ENCODE measurements around the gene POLR3H.
A peak's percentile ranks its signal among the peaks of the same experiment; 100 is the strongest.

POLR3H gene

DNA sequence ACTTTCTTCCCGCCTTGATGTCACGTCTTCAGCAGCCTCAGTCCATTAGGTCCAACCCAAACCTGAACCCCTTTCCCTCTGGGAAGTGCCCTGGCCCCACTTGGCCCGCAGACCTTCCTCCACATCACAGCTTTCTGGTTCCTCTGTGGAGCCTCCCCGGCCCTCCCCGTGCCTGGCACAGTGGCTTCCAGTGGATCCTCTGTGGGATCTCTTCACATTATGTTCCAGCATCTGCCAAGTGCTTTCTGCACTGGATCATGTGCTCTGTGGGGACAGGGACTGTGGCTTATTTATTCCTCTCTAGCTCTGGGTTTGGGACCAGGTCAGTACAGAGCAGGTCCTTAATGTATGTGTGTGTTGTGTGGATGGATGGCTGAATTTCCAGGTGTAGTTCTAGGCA is 30.9 kb downstream of the POLR3H start:
- no peak for DNase-seq (ENCODE audit: low spot score)

DNA sequence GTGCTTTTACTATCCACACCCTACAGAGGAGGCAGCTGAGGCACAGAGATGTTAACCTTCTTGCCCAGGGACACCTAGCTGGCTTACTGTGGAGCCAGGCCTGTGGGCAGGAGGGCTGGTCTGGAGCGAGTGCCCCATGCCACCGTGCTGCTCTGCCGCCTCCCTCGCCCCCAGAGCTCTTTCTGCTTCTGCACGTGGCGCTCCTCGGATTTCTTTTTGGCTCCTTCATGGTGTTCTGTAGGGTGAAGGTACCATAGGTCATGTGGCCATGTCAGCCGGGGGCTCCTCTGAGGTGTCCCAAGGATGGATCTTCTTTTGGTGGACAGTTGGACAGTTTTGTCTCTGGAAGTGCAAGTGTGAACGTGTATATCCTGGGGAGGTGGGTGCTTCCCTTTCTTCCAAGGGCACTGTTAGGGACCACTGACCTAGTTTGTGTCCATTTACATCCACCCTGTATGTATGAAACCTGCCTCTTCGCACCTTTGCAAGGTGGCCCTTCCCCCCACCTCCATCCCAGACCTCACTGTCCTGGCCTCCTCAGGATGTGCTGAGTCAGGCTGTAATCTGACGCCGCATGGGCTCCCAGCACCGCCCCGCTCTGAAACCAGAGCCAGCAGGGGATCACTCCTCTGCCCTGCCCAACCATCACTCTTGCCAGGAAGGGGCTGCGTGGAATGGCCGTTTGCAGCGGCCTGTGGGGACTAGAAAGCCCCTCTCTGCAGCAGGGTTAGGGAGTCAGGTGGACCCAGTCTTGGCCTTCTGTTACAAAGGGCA is 31.7 kb downstream of the POLR3H start:
- peak; percentile 82 for DNase-seq (ENCODE audit: low spot score)

- no peak for DNase-seq (ENCODE audit: low spot score)
Measured at GRCh38 chr22:41511521-41511968, 32.7 kb downstream of the POLR3H start.

GRCh38 chr22:41508770-41509170 is 35.5 kb downstream of the POLR3H start:
- DNase-seq (ENCODE audit: low spot score) = no peak

DNA sequence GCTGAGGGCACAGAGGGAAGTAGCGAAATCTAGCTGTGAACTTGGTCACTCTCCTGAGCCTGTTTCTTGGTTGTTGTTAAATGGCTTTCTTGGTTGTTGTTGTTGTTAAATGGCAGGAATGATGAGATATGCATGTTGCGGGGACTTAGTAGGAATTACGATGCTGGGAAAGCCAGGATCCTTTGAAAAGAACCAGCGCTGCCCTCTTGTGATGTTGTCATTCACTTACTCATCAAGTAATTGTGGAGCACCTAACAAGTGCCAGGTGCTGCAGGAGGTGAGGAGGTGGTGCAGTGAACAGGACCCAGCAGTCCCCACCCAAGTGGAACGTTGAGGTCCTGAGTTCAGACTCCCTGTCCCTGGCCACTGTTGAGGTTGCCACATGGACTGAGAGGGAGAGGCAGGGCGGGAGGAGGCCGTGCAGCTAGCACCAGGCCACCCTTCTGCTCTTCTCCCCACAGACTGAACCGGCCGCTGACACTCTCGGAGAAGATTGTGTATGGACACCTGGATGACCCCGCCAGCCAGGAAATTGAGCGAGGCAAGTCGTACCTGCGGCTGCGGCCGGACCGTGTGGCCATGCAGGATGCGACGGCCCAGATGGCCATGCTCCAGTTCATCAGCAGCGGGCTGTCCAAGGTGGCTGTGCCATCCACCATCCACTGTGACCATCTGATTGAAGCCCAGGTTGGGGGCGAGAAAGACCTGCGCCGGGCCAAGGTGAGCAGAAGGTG is 36.8 kb downstream of the POLR3H start:
- DNase-seq (ENCODE audit: low spot score) = no peak

GRCh38 chr22:41505511-41506220 is 38.6 kb downstream of the POLR3H start:
- no peak for DNase-seq (ENCODE audit: low spot score)

GRCh38 chr22:41504816-41505215 is 39.5 kb downstream of the POLR3H start:
- no peak for DNase-seq (ENCODE audit: low spot score)

DNA sequence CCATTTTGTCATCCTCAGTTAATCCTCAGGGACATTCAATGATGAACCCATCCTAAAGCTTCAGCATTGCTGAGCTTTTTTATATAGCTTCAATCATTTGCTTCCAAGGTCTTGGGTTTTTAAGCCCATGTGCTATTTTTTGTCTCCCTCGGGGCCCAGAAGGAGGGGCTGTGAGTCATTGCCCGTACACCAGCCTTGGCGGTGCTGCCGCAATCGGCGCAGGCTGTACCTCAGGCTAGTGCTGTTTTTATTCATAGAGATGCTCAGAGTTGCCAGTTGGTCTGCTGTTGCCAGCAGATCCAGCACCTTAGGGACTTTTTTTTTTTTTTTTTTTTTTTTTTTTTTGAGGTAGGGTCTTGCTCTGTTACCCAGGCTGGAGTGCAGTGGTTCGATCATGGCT is 39.9 kb downstream of the POLR3H start:
- DNase-seq (ENCODE audit: low spot score) = no peak

DNA sequence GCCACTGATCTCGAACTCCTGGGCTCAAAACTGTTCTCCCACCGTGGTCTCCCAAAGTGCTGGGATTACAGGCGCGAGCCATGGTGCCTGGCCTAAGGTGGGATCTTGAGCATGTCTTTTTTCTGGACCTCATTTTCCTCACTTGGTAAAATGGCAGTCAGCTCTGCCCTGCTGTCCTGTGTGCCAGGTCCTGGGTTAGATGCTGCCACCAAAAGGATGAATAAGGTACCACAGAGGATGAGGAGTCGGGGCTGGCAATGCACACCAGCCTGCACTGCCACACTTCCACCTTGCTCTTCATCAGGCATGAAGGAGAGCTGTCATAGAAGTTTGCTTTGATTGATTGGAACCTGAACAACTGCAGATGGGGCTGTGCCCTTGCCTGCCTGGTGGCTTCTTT is 43.1 kb downstream of the POLR3H start:
- DNase-seq (ENCODE audit: low spot score) = no peak

GRCh38 chr22:41500303-41500702 is 44.0 kb downstream of the POLR3H start:
- no peak for DNase-seq (ENCODE audit: low spot score)

DNA sequence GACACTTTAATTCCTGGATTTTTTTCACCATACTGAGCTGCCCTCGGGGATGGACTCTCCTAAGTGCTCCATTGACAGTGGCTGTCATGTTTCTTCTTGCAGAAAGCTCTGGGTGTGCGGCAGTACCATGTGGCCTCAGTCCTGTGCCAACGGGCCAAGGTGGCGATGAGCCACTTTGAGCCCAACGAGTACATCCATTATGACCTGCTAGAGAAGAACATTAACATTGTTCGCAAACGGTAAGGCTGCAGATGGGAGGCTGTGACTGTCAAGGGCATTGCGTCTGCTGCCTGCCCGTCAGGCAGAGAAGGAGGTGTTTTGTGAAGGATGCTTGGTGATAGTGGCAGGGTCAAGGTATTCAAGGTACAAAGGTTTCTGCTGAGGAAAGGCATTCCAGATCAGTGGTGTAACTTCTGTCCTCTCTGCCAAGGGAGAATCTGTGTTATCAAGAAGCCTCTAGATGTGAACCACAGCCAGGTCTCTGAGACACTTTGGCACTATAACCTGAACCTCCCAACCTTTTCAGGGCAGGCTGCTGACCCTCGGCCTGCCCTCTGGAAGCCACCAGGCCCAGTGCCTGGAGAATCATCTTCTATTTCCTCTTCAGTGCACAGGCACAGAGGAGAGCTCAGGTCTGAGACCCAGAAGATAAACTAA is 44.5 kb downstream of the POLR3H start:
- no peak for DNase-seq (ENCODE audit: low spot score)

GRCh38 chr22:41498303-41498835 is 45.9 kb downstream of the POLR3H start:
- no peak for DNase-seq (ENCODE audit: low spot score)

DNA sequence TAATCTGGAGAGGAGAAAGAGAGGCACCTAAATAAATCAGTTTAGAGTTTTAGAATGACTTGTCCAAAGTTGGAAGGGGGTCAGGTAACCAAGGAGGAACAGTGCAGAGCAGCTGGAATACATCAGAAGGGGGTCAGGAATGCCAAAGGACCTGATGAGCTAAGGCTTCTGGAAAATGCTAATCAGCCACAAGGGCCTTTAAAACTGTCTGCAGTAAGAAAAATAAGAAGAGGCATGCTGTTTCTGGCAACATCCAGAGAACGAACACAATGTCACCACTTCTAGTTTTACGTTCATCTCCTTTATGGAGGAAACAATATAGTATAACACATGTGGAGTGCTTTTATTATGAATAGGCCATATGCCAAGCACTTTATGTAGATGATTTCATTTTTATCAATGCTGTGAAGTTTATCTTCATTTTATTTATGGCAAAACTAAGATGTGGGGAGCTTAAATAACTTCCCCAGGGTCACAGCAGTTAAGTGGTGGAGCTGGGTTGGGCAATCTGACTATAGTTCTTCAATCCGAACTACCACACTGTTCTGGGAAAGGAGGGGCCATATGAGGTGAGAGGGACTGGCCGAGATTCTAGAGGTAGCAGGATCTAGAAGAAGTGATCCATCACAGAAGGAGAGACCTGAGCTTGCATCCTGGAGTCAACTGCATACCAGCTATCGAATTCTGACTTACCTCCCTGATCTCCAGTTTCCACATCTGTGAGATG is 52.7 kb downstream of the POLR3H start:
- DNase-seq (ENCODE audit: low spot score) = no peak

- no peak for DNase-seq (ENCODE audit: low spot score)
Measured at GRCh38 chr22:41488596-41489385, 55.5 kb downstream of the POLR3H start.

GRCh38 chr22:41488076-41488475 is 56.2 kb downstream of the POLR3H start:
- DNase-seq (ENCODE audit: low spot score) = no peak

DNA sequence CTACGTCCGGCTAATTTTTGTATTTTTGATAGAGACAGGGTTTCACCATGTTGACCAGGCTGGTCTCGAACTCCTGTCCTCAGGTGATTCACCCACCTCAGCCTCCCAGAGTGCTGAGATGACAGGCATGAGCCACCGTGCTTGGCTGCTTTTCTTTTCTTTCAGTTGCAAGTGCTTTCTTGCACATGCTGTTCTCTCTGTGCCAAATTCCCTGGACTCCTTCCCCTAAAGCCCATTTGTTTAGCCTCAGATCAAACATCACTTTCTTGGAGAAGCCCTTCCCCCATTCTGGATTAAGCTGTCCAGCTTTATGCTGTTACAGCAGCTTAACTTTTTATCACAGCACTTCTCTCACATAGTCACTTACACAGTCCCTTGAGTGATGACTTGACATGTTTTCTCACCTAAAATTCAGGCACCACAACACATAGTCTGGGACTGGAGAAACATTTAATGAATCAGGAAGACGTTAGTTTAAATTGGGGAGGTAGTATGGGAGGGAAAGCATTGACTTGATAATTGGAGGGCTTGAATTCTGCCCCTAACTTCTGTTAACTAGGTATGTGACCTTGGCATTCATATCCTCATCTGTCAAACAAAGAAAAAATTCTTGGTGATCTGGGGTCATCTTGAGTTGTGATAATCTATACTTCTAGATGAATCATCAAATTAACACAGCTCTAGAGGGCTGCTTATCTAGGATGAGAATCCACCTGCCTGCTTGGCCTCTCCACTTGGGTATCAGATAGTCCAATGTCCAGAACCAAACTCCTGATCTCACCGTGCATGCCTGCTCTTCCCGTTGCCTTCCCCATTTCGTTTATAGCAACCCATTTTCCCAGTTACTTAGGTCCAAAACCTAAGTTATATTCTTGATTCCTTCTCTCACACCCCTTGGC is 57.0 kb downstream of the POLR3H start:
- no peak for DNase-seq (ENCODE audit: low spot score)

DNA sequence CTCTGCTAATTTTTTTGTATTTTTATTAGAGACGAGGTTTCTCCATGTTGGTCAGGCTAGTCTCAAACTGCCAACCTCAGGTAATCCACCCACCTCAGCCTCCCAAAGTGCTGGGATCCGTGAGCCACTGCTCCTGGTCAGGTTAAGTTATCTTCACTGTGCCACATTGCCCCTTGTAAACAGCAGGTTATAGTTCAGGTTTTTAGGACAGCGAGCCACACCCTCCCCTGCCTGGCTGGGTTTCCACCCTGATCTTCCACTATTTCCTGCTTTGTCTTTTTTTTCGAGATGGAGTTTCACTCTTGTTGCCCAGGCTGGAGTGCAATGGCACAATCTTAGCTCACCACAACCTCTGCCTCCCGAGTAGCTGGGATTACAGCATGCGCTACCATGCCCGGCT is 59.2 kb downstream of the POLR3H start:
- no peak for DNase-seq (ENCODE audit: low spot score)

- DNase-seq (ENCODE audit: low spot score) = no peak
Measured at GRCh38 chr22:41482319-41482935, 61.8 kb downstream of the POLR3H start.

GRCh38 chr22:41481925-41482318 is 62.3 kb downstream of the POLR3H start:
- DNase-seq (ENCODE audit: low spot score) = no peak

Measured in ecto neural progenitor cell (in vitro differentiated cells).